Measurements from ENCODE around the gene WHAMM.
"Not testable (repeated sequence)": the region's sequence is repeated elsewhere in the genome, so short reads cannot be mapped to it uniquely, and the experiment has no call there.

WHAMM gene

DNA sequence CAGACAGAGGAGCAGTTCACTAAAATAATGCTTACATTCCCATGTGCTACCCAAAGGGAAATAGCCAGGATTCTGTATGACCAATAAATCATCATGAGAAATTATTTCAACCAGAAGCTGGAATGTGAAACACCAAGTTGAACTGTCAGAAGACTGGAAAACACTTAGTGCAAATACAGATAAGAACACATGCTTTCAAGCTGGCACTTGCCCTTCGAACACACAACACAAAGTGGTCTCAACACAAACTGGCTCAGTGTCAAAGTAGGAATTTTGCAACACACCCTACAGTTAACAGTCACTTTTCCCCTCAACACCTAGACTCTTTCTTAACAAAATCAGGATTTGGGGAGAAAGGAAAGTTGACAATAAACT is 4.9 kb upstream of the WHAMM start:
- Histone ChIP-seq H3K27ac (ENCODE audit: low read length) (no peak overlapping the region), H3K4me1 (ENCODE audit: control insufficient read depth, insufficient read depth, low read length) (peaks cover 2% of the 10 kb centered on the region), H3K9ac (ENCODE audit: low read length in 2 of 2) (no peak overlapping the region), H3K27me3 (ENCODE audit: control insufficient read depth in 1 of 2, insufficient read depth in 2 of 2, low read length in 2 of 2) (no peaks in the 10 kb centered on the region), H3K36me3 (ENCODE audit: control insufficient read depth in 2 of 2, insufficient read depth in 2 of 2, low read length in 2 of 2) (no peaks in the 10 kb centered on the region), H3K4me3 (ENCODE audit: low read length in 2 of 2) (no peak overlapping the region), H3K9me3 (ENCODE audit: control insufficient read depth in 2 of 2, low read length in 2 of 2) (no peaks in the 10 kb centered on the region)

DNA sequence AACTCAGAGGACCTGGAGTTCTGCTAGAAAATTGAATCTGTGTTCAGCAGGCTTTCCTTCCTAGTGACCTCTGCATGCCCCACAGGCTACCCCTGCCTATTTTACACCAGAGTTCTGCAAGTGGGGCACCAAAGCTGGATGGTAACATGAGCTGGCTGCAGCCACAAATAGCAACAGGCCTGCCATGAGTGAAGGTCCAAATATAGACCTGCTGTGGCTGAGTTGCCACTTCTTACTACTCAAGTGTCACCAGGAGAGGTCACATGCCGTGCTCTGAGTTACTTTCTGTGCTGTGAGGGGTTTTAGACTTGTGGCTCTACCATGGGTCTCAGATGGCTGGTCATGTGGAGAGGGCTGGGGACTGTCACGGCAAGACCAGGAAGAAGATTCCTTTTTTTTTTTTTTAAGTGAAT is 3.4 kb upstream of the WHAMM start, which contains the start of gene FSD2:
TSS of gene FSD2 (minus strand) at position 76 of the 413 bp plus-strand sequence. CDS start 18,679 bp downstream, outside the sequence.
- no peak within 1 kb of the TSS for H3K27ac ChIP-seq (ENCODE audit: low read length)
- H3K4me3 ChIP-seq (ENCODE audit: low read length in 2 of 2), result no peak within 1 kb of the TSS
- H3K9me3 ChIP-seq (ENCODE audit: control insufficient read depth in 2 of 2, low read length in 2 of 2), result no peaks in the 10 kb centered on the region
- H3K27me3 ChIP-seq (ENCODE audit: control insufficient read depth in 1 of 2, insufficient read depth in 2 of 2, low read length in 2 of 2), result no peaks in the 10 kb centered on the region
- peaks cover 2% of the 10 kb centered on the region for H3K4me1 ChIP-seq (ENCODE audit: control insufficient read depth, insufficient read depth, low read length)
- no peaks in the 10 kb centered on the region for H3K36me3 ChIP-seq (ENCODE audit: control insufficient read depth in 2 of 2, insufficient read depth in 2 of 2, low read length in 2 of 2)
- no peak within 1 kb of the TSS for H3K9ac ChIP-seq (ENCODE audit: low read length in 2 of 2)

DNA sequence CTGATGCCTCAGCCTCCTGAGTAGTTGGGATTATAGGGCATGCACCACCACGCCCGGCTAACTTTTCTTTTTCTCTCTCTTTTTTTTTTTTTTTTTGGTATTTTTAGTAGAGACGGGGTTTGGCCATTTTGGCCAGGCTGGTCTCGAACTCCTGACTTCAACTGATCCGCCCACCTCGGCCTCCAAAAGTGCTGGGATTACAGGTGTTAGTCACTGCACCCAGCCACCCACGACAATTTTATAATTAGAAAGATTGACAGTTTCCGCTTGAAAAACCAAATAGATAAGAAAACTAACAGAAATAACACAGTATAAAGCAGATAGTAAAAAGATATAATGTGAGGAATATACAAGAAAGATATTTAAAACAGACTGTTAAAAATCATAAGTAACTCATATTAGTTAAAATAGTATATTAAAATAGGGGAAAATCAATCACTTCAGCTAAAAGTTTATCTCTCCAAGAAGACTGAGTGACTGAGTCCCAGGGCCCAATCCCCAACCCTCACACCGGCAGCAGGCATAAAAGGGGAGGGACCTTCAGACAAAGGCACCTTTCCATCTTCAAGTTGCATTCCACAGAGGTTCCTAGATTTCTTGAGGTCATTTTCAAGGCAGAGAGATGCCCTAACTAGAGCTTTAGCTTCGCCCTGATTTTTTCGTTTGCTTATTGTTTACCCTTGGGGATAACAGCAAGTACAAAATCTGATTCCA is 1.4 kb upstream of the WHAMM start:
- no peaks in the 10 kb centered on the region for H3K27me3 ChIP-seq (ENCODE audit: control insufficient read depth in 1 of 2, insufficient read depth in 2 of 2, low read length in 2 of 2)
- no peak overlapping the region for H3K4me3 ChIP-seq (ENCODE audit: low read length in 2 of 2)
- H3K36me3 ChIP-seq (ENCODE audit: control insufficient read depth in 2 of 2, insufficient read depth in 2 of 2, low read length in 2 of 2), result no peaks in the 10 kb centered on the region
- H3K27ac ChIP-seq (ENCODE audit: low read length), result no peak overlapping the region
- H3K9ac ChIP-seq (ENCODE audit: low read length in 2 of 2), result no peak overlapping the region
- H3K9me3 ChIP-seq (ENCODE audit: control insufficient read depth in 2 of 2, low read length in 2 of 2), result no peaks in the 10 kb centered on the region
- peaks cover 2% of the 10 kb centered on the region for H3K4me1 ChIP-seq (ENCODE audit: control insufficient read depth, insufficient read depth, low read length)

DNA sequence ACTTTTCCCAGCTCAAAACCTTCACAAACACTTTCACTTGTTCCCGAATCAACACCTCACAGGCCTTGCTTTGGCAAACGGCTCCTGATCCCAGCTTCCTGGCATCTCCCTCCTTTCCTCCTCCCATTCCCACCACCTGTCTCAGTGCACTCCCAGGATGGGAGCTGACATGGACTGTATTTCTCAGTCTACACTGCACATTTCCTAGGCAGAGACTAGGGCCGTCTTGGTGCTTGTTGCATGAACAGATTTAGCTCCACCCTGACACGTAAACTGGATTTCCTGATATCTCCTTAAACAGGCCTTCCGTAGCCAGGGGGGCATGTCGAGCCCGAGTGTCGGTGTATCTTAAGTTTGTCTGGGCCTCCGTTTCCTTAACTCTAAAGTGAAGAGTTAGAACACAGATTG is 790 bp upstream of the WHAMM start:
- Histone ChIP-seq H3K27me3 (ENCODE audit: control insufficient read depth in 1 of 2, insufficient read depth in 2 of 2, low read length in 2 of 2) (no peaks in the 10 kb centered on the region), H3K4me1 (ENCODE audit: control insufficient read depth, insufficient read depth, low read length) (peaks cover 2% of the 10 kb centered on the region), H3K9ac (ENCODE audit: low read length in 2 of 2) (peak overlapping the region; percentile 59 to 64), H3K9me3 (ENCODE audit: control insufficient read depth in 2 of 2, low read length in 2 of 2) (no peaks in the 10 kb centered on the region), H3K27ac (ENCODE audit: low read length) (peak overlapping the region; percentile 96), H3K36me3 (ENCODE audit: control insufficient read depth in 2 of 2, insufficient read depth in 2 of 2, low read length in 2 of 2) (no peaks in the 10 kb centered on the region), H3K4me3 (ENCODE audit: low read length in 2 of 2) (peak overlapping the region; percentile 68 to 84)

DNA sequence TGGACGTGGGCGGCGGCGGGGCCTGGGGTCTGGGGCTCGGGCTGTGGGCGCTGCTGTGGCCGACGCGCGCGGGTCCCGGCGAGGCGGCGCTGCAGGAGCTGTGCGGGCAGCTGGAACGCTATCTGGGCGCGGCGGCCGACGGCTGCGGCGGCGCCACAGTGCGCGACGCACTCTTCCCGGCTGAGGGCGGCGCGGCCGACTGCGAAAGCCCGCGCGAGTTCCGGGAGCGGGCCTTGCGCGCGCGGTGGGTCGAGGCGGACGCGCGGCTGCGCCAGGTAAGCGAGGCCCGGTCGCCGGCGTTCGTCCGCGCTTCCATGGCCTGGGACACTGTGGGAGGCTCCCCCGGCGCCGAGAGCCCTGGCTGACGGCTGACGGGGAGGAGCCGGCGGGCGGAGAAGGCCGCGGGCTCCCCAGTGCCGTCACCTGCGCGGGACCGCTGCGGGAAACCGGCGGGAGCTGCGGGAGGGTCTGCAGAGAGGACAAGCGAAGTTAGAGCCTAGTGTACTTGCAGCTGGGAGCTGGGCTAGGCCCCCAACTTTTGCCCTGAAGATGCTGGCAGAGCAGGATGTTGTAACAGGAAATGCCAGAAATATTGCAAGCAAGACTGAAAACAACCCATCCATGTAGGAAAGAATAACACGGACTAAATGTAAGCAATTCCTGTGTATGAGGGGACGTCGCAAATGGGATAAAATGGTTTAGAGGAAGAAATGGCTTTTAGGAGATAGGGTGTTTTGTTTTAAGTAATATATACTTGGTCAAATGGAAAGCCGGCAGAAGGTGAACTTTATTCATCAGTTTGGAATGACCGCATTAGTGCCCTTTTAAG is 847 bp downstream of the WHAMM start:
- H3K36me3 ChIP-seq (ENCODE audit: control insufficient read depth in 2 of 2, insufficient read depth in 2 of 2, low read length in 2 of 2), result peaks cover 2 to 6% of the 10 kb centered on the region in 2 donors
- no peaks in the 10 kb centered on the region for H3K9me3 ChIP-seq (ENCODE audit: control insufficient read depth in 2 of 2, low read length in 2 of 2)
- peak overlapping the region; percentile 93 to 95 for H3K9ac ChIP-seq (ENCODE audit: low read length in 2 of 2)
- H3K4me3 ChIP-seq (ENCODE audit: low read length in 2 of 2), result peak overlapping the region; percentile 83 to 84
- H3K27me3 ChIP-seq (ENCODE audit: control insufficient read depth in 1 of 2, insufficient read depth in 2 of 2, low read length in 2 of 2), result no peaks in the 10 kb centered on the region
- peaks cover 2% of the 10 kb centered on the region for H3K4me1 ChIP-seq (ENCODE audit: control insufficient read depth, insufficient read depth, low read length)
- peak overlapping the region; percentile 96 for H3K27ac ChIP-seq (ENCODE audit: low read length)

DNA sequence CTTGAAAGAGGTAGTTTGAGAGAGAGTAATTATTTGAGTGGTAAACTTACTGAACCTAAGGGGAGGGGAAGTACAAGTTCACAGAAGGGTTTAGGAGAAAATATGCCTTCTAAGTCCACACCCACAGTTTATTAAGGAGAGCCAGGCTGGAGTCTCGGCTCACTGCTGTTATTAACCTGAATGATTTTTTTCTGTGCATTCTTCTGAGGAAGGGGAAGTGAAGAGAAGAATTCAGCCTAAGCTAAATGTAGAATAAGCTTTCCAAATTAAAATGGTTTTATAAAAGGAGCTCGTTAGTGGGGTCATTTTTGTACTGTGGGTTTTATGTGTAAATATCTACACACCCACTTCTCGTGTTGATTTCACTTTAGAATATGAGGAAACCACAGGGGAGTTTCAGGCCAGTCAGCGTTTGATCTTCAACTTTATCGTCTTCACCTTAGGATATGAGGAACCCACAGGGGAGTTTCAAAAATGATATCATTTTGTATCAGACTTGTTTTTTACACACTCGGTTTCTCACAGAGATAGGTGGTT is 1.5 kb downstream of the WHAMM start:
- peak overlapping the region; percentile 93 to 95 for H3K9ac ChIP-seq (ENCODE audit: low read length in 2 of 2)
- H3K9me3 ChIP-seq (ENCODE audit: control insufficient read depth in 2 of 2, low read length in 2 of 2), result no peaks in the 10 kb centered on the region
- H3K36me3 ChIP-seq (ENCODE audit: control insufficient read depth in 2 of 2, insufficient read depth in 2 of 2, low read length in 2 of 2), result peaks cover 4 to 12% of the 10 kb centered on the region in 2 donors
- H3K4me1 ChIP-seq (ENCODE audit: control insufficient read depth, insufficient read depth, low read length), result peaks cover 2% of the 10 kb centered on the region
- peak overlapping the region; percentile 83 to 84 for H3K4me3 ChIP-seq (ENCODE audit: low read length in 2 of 2)
- H3K27me3 ChIP-seq (ENCODE audit: control insufficient read depth in 1 of 2, insufficient read depth in 2 of 2, low read length in 2 of 2), result no peaks in the 10 kb centered on the region
- peak overlapping the region; percentile 96 for H3K27ac ChIP-seq (ENCODE audit: low read length)

DNA sequence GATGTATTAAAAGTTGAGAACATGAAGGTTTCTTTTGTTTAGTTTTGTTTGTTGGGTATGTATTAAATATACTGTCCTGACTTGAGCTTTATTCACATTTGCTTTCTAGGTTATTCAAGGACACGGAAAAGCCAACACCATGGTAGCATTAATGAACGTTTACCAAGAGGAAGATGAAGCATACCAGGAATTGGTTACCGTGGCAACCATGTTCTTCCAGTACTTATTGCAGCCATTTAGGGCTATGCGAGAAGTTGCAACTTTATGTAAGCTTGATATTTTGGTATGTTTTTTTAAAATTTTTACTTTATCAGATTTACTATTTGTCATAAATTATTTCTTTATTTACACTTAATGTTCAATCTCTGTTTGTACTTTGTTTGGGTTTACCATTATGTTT is 3.6 kb downstream of the WHAMM start:
- Histone ChIP-seq H3K9me3 (ENCODE audit: control insufficient read depth in 2 of 2, low read length in 2 of 2) (no peaks in the 10 kb centered on the region), H3K36me3 (ENCODE audit: control insufficient read depth in 2 of 2, insufficient read depth in 2 of 2, low read length in 2 of 2) (peaks cover 13 to 20% of the 10 kb centered on the region in 2 donors), H3K9ac (ENCODE audit: low read length in 2 of 2) (no peak overlapping the region), H3K27me3 (ENCODE audit: control insufficient read depth in 1 of 2, insufficient read depth in 2 of 2, low read length in 2 of 2) (no peaks in the 10 kb centered on the region), H3K27ac (ENCODE audit: low read length) (no peak overlapping the region), H3K4me3 (ENCODE audit: low read length in 2 of 2) (no peak overlapping the region), H3K4me1 (ENCODE audit: control insufficient read depth, insufficient read depth, low read length) (peaks cover 2% of the 10 kb centered on the region)

DNA sequence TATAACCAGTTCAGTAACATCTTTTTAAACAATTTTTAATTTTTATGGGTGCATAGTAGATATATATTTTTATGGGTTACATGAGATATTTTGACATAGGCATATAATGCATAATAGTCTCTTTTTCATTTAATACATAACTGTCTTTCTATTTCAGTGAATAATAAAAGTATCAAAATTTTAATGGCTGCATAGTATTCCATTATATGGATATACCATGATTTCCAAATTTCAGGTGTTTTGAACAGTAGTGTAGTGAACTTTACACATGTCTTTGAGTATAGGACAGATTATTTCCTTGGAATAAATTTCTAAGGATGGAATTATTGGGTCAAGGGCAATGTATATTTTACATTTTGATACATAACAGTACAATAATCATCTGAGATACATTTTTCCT is 10.7 kb downstream of the WHAMM start:
- H3K27ac ChIP-seq (ENCODE audit: low read length), result no peak overlapping the region
- H3K9me3 ChIP-seq (ENCODE audit: control insufficient read depth in 2 of 2, low read length in 2 of 2), result no peaks in the 10 kb centered on the region
- no peak overlapping the region for H3K4me3 ChIP-seq (ENCODE audit: low read length in 2 of 2)
- no peak overlapping the region for H3K9ac ChIP-seq (ENCODE audit: low read length in 2 of 2)
- H3K36me3 ChIP-seq (ENCODE audit: control insufficient read depth in 2 of 2, insufficient read depth in 2 of 2, low read length in 2 of 2), result peaks cover 20 to 33% of the 10 kb centered on the region in 2 donors
- no peaks in the 10 kb centered on the region for H3K27me3 ChIP-seq (ENCODE audit: control insufficient read depth in 1 of 2, insufficient read depth in 2 of 2, low read length in 2 of 2)
- no peaks in the 10 kb centered on the region for H3K4me1 ChIP-seq (ENCODE audit: control insufficient read depth, insufficient read depth, low read length)

DNA sequence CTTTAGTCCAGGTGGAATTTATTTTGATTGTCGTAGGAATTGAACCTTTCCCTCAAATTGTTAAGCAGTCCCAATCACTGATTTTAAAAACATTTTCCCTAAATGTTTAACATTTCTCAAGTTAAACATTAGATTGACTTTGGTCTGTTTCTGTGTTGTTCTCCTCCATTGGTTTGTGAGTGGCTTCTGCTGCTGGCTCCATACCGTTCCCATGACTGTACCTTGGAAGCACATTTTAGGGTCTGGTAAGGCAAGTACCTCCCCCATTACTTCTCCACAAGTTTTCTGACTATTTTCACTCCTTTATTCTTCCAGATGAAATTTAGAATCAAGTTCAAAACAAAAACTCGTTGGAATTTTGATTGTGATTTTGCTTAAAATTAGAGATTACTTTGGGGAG is 12.0 kb downstream of the WHAMM start:
- not testable (repeated sequence) for H3K9me3 ChIP-seq (ENCODE audit: control insufficient read depth in 2 of 2, low read length in 2 of 2); H3K4me1 ChIP-seq (ENCODE audit: control insufficient read depth, insufficient read depth, low read length); H3K4me3 ChIP-seq (ENCODE audit: low read length in 2 of 2); H3K9ac ChIP-seq (ENCODE audit: low read length in 2 of 2); H3K27me3 ChIP-seq (ENCODE audit: control insufficient read depth in 1 of 2, insufficient read depth in 2 of 2, low read length in 2 of 2); H3K27ac ChIP-seq (ENCODE audit: low read length)
- peaks cover 20 to 33% of the 10 kb centered on the region in 2 donors for H3K36me3 ChIP-seq (ENCODE audit: control insufficient read depth in 2 of 2, insufficient read depth in 2 of 2, low read length in 2 of 2)

DNA sequence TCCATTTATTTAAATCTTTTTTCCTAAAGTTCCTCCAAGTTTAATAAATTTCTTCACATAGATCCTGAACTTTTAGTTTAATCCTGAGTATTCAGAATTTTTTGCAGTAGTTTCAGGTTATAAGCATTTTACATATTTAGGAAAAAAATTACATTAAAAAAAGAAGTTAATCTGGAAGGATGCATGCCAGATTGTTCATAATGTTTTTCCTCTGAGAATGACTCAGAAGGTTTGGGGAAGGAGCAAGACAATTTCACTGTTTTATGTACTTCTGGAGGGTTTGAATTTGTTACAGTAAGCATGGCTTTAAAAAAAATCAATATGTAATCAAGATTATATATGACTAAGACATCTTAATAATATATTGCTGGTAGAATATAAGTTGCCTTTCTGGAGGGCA is 12.4 kb downstream of the WHAMM start:
- H3K36me3 ChIP-seq (ENCODE audit: control insufficient read depth in 2 of 2, insufficient read depth in 2 of 2, low read length in 2 of 2), result peaks cover 21 to 33% of the 10 kb centered on the region in 2 donors
- not testable (repeated sequence) for H3K4me3 ChIP-seq (ENCODE audit: low read length in 2 of 2); H3K9ac ChIP-seq (ENCODE audit: low read length in 2 of 2); H3K4me1 ChIP-seq (ENCODE audit: control insufficient read depth, insufficient read depth, low read length); H3K27me3 ChIP-seq (ENCODE audit: control insufficient read depth in 1 of 2, insufficient read depth in 2 of 2, low read length in 2 of 2); H3K9me3 ChIP-seq (ENCODE audit: control insufficient read depth in 2 of 2, low read length in 2 of 2); H3K27ac ChIP-seq (ENCODE audit: low read length)

All from stomach smooth muscle (tissue), 2 donors.